CD4-positive, alpha-beta T cell treated with Interleukin-17A for 1 hour (primary cell): ENCODE results near the gene SLC26A1.

Experiments used
- DNase-seq: peaks from one replicate; pipeline ENCODE4 v3.0.0-alpha.2; 2020

The SLC26A1 gene

GRCh38 chr4:964346-965025, 28.7 kb downstream of the SLC26A1 start:
- no peak for DNase-seq

DNA sequence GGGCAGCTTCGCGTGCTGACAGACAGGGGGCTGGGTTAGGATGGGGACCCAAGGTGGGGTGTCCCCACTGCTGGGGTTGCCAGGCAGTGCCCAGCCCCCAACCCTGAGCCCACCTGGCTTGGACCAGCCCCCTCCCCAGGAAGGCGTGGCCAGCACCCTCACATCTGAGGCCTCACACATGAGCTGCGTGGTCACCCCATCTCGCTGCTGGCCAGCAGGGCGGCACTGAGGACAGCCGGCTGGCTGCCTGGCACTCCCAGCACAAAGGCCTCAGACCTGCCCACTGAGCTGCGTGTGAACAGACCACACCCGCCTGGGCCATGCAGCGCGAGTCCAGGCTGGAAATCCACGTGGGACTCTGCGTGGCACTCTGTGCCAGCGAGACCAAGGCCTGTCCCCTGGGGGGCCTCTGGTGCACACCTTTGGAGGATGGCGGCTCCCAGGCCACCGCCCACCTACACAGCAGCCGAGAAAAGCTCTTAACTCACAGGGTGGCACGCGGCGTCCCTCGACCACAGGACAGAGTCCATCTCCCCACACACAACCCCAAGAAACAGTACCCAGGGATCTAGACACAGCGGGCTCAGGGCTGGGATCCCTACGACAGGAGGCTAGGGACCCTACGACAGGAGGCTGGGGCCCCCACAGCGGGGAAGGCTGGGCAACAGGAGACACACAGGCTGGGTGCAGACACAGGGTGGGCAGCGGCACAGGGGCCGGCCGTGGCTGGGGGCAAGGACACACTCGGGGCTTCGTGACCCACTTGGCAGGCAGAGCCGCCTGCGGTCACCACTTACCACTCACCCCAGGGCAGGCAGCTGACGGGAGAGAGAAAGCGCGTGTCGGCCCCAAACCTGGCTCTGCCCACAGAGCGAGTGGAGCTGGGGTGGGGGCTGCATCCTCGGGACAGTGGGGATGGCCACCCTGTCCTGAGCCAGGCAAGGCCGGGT, 29.7 kb downstream of the SLC26A1 start:
- no peak for DNase-seq

- DNase-seq, result no peak
Observed at GRCh38 chr4:962231-963208, 30.7 kb downstream of the SLC26A1 start.

GRCh38 chr4:961351-962230, 31.6 kb downstream of the SLC26A1 start:
- no peak for DNase-seq

DNA sequence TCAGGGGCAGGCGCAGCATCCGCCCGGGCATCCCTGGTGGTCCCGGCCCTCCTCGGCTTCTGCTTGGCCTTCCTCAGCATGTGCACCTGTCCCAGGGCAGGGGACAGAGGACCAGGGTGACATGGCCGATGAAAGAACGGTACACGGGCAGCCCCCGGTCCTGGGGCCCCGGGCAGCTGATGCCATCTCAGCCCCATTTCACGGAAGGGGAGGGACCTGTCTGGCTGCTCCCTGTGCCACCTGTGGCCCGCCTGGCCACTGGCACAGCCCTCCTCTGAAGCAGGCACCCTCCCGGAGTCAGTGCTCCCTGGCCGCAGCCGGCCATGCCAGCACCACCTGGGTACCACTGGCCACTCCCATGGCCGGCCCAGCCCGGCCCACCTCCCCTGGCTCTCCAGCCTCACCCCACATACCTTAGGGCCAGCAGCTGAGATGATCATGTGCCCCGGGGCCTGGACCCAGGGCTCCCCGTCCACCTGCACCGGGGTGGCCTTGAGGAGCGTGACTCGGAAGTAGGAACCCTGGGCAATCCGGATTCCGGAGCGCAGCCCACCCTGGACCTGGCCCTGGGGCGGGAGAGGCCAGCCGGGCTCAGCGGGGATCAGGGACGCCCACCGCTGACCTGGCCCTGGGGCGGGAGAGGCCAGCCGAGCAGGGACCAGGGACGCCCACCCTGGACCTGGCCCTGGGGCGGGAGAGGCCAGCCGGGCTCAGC, 32.4 kb downstream of the SLC26A1 start:
- no peak for DNase-seq

- DNase-seq, result no peak
Observed at GRCh38 chr4:960140-960635, 33.0 kb downstream of the SLC26A1 start.

- no peak for DNase-seq
Observed at GRCh38 chr4:959338-960139, 33.7 kb downstream of the SLC26A1 start.

DNA sequence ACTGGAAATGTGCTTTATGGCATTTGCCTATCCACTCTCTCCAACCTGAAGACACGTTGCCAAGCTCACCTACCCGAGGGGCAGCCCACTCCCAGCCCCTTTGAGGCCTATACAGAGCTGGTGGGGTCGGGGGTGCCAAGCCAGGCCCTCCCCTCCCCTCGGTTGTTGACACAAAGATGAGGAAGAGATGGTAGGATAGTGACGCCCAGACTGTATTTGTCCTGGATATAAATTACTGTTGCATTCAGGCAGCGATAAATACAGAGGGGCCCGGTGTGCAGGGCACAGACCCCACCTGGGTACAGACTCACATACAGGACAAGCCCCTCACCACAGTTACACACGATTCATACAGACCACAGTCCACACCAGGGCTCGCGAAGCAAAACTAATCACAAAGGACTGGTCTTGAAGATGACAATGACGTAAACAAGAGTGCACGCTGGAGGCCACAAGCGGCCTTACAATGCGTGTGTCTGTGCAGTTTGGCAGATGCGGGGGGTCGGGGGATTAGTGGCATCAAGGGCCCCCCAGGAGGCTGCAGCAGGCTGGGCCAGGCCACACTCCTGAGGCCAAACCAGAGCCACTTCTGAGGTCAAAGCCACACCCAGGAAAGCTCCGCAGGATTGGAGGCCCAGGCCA, 34.4 kb downstream of the SLC26A1 start:
- DNase-seq, result no peak

DNA sequence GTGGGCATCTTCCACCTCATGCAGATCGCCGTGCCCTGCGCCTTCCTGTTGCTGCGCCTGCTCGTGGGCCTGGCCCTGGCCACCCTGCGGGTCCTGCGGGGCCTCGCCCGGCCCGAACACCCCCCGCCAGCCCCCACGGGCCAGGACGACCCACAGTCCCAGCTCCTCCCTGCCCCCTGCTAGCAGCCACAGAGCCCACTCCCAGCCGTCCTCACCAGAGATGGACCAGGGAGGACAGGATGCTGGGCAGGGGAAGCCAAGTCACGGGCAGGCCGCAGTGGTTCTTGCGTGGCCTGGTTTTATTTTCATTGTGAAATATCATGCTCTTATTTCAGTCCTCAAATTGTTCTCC, 34.9 kb downstream of the SLC26A1 start:
- no peak for DNase-seq

DNA sequence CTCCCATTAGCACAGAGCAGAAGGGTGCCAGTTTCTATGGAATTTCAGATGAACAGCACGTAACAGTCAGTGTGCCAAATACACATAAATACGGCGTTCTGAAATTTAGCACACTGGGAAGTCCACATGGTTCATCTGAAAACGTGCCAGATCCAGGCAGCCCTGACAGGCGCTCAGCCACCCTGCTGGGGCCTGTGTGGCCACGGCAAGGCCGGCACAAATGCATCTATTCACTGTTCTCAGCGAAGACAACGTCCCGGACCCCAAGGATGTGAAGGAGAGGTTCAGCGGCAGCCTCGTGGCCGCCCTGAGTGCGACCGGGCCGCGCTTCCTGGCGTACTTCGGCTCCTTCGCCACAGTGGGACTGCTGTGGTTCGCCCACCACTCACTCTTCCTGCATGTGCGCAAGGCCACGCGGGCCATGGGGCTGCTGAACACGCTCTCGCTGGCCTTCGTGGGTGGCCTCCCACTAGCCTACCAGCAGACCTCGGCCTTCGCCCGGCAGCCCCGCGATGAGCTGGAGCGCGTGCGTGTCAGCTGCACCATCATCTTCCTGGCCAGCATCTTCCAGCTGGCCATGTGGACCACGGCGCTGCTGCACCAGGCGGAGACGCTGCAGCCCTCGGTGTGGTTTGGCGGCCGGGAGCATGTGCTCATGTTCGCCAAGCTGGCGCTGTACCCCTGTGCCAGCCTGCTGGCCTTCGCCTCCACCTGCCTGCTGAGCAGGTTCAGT, 35.5 kb downstream of the SLC26A1 start:
- DNase-seq, result no peak

DNA sequence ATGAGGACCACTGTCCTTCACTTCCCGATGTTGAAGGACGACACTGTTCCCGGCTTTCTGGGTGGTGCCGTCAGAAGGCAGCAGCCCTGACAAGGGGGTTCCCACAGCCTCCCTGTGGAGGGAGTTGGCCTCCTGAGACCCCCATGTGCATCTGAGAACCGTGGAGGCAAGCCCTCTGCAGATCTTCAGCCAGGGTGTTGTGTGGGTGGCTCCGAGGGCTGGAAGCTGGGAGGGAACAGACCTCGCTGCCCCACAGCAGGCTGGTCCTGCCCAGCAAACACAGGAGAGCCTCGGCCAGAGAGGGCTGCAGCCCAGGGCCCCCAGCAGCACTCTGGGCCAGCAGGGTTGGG, 36.0 kb downstream of the SLC26A1 start:
- no peak for DNase-seq

DNA sequence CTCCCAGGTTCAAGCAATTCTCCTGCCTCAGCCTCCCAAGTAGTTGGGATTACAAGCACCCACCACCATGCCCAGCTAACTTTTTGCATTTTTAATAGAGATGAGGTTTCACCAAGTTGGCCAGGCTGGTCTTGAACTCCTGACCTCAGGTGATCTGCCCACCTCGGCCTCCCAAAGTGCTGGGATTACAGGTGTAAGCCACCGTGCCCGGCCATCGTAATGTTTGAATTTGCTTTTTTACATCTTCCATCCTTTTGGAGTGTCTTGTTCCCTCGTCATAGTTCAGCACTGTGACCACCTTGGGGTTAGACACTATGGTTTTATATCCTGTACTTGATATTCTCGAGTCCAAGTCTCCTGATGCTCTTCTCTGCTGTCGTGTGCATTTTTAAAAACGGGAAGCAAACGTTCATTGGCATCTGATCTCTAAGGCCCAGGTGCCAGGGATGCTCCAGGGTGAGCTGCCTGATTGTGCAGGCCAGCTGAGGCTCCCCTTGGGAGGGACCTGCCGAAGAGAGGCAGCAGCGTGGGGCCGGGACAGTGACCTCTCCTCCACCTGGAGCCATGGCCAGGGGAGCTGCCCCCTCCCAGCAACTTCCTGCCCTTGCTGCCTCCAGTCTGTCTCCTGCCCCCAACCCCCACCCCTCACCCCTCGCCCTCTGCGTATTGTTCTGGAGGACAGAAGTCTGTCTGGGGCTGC, 36.5 kb downstream of the SLC26A1 start:
- DNase-seq, result no peak

DNA sequence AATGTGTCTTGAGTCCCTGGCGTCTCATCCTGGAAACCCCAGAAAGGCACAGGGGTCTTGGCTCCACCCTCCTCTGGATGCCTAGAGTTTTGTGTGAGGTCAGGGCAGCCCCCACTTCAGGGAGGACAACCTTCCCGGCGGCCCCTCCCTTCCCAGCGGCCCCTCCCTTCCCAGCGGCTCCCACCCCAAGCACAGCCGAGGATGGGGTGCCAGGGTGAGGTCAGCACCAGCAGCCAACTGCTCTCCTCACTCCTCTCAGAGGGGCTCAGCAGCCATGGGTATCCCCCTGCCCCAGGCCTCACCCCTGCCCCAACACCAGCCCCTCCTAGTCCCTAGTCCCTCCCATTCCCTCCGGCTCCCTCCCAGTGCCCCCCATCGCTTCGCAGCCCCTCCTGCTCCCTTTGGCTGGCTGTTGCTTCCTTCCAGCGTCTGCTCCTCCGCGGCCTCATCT, 37.2 kb downstream of the SLC26A1 start:
- DNase-seq, result no peak

DNA sequence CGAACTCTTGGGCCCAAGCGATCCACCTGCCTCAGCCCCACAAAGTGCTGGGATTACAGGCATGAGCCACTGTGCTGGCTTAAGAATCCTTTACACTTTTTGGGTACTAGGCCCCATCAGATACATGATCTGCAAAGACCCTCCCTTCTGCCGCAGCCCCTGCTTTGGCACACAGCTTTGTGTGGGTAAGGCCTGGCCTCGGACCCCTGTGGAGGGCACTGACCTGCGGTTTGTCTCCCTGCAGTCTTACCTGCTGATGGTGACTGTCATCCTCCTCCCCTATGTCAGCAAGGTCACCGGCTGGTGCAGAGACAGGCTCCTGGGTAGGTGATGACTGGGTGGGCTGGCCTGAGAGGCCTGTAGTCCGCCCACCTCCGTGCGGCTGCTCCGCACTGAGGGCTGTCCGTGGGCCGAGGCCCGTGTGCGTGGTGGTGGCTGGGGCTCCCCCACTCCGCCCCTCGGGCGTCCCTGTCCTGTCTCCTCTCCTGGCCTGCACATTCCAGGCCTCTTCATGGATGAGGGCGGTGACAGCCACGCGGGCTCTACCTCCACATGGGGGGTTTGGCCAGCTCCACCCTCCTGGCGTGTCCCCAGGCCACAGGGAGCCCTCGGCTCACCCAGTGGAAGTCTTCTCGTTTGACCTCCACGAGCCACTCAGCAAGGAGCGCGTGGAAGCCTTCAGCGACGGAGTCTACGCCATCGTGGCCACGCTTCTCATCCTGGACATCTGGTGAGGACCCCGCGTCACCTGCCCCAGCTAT, 37.9 kb downstream of the SLC26A1 start:
- DNase-seq, result no peak

GRCh38 chr4:954211-955020, 38.8 kb downstream of the SLC26A1 start:
- DNase-seq, result no peak

DNA sequence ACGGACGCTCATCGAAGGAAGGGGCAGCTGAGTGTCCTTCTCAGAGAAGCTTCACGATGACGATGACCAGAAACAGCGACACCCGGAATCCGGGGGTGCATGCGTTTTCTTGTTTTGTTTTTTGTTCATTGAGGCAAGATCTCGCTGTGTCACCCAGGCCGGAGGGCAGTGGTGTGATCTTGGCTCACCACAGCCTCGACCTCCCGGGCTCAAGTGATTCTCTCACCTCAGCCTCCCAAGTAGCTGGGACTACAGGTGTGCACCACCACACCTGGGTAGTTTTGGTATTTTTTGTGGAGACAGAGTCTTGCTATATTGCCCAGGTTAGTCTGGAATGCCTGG, 39.7 kb downstream of the SLC26A1 start:
- no peak for DNase-seq
